ENCODE results near the gene NT5DC3.

The NT5DC3 gene

DNA sequence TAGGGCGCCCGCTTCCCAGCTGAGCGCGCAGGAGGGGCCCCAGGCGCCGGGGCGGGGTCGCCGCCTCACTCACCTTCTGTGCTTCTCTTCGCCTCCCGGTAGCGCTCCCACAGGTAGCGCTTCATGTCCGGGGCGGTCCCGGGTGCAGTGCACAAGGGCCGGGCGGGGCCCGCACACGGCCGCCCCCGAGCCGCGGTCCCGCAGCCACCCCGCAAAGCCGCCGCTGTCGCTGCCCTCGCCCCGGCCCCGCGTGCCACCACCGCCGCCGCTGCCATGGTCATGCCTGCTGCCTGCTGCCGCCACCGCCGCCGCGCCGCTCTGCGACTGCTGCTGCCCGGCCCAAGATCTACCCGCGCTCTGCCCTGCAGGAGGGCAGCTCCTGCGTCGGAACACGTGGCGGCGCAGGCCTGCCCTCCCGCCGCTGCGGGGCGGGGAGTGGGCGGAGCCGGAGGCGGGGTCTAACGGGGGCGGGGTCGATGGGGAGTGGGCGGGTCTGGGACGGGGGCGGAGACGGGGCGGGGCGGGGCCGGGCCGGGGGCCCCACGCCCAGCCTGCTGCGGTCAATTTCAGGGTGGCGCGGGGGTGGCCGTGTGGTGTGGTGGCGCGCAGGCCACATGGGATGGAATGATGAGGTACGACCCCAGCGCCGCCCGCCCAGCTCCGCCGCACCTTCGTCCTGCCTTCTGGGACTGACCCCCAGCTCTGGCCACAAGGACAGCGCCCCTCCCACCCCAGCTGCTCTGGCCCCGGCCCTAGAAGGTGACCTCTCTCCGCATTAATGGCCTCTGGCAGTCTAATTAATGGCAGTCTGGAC is at the start of gene NT5DC3:
NT5DC3 (minus strand) TSS at position 359 of the 814 bp plus-strand sequence; CDS start at position 281, 78 bp downstream.
- DNase-seq = peak; percentile 78

- DNase-seq = no peak
Measured at GRCh38 chr12:103887738-103888137, 46.7 kb upstream of the NT5DC3 start.

DNA sequence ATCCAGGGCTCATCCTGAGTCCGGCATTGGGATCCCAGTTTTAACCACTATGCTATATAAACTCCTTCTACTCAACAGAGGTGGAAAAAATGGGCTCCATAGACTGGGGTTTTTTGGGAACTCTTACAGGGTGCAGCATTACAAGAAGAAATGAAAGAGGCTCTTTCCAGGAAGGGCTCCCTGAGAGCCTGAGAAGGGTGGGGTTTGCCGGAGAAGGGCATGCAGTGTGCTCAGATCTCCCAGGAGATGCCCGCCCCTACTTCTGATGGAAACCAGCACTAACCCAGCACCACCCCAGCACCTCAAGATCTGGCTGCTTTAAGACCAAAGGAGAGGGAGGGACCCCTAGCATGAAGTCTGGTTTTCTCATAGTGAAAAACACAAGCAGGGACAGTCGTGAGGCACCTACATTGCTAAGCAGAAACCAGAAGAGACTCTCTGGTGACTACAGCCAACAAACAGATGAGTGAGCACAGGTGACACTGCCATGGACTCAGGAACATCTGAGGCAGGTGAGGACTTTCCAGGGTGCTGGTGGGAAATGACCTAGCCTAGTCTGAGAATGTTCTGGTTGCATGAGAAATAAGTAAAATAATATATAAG is 45.3 kb upstream of the NT5DC3 start:
- no peak for DNase-seq

DNA sequence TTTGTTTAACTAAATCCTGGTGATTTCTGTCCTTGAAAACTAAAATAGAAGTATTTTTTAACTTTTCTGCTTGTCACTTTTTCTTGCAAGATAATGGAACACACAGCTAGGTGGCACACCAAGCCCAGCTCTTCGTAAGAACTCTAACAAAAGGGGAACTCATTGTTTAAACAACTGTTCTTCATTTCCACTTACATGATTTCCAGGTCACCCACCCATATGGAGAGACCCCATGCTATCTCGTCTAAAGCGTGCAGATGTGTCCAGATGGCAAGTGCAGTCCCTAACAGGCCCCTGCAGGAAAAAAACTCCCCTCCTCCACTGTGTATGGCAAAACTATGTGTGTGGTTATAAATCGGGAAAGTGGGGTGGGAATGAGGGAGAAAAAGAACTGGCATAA is 43.3 kb upstream of the NT5DC3 start:
- DNase-seq = peak; percentile 44

- DNase-seq = no peak
Measured at GRCh38 chr12:103883908-103884307, 42.9 kb upstream of the NT5DC3 start.

DNA sequence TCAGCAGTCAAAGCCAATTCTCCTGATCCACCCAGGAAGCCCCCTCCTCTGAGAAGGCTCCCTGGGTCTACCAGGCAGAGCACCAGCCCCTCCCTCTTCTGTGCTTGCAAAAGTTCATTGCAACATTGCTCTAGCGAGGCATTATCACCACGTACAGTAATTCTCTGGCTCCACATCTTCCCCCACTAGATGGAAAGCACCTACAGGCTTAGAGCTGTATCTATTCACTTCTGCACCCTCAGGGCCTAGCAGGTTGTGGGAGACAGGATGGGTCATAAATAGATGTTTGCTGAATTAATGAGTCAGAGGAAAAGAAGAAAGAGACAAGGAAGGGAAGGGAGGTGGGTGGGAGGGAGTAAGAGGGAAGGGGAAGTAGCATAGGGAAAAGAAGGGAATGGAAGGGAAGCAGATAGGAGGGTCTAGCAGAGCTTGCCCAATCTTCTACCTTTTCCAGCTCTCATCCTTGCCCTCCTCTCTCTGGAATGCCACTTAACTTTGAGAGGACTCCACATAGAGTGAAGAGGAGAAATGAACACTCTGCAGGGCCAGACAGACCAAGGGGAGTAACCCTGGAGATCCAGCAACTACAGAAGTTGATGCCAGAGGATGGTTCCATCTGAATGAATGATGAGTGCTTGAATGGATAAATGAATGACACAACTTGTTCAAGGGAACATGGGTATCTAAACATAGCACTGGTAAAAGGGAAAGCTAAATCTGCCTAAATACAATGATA is 42.0 kb upstream of the NT5DC3 start:
- DNase-seq = no peak

- no peak for DNase-seq
Measured at GRCh38 chr12:103881261-103881660, 40.2 kb upstream of the NT5DC3 start.

- no peak for DNase-seq
Measured at GRCh38 chr12:103880299-103881142, 39.5 kb upstream of the NT5DC3 start.

DNA sequence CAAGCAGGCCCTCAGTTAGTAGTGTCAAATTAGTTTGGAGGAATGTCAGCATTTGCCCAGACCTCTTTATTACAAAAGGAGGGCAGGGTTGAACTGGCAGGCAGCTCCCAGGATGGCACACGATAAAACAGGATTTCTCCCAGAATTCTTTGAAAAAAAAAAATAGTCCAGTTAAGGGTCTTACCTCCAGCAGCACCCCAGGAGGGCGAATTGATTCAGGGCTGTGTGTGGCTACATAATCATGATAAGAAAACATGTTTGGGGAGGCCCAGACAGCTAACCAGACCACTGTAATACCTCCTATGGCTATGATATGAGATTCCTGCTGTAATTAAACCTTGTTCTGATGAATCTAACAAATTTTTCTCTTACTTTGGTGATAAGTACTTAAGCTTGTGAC is 38.8 kb upstream of the NT5DC3 start:
- DNase-seq = no peak

- DNase-seq = no peak
Measured at GRCh38 chr12:103879048-103879692, 38.1 kb upstream of the NT5DC3 start.

GRCh38 chr12:103877934-103878510 is 37.0 kb upstream of the NT5DC3 start:
- peak; percentile 76 for DNase-seq

DNA sequence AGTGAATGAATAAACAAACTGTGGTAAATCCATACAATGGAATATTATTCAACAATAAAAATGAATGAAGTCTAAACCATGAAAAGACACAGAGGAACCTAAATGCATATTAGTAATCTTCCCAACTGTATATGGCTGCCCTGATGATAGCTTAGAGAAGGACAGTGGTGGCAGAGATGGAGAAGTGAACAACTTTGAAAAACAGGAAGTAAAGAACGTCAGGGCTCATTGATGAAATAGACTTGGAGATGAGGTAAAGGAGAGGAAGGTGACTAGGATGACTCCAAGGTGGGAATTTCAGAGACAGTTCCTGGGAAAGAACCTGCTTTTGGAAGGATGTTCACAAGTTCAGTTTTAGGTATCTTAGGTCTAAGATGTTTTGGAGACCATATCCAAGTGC is 36.3 kb upstream of the NT5DC3 start:
- no peak for DNase-seq

DNA sequence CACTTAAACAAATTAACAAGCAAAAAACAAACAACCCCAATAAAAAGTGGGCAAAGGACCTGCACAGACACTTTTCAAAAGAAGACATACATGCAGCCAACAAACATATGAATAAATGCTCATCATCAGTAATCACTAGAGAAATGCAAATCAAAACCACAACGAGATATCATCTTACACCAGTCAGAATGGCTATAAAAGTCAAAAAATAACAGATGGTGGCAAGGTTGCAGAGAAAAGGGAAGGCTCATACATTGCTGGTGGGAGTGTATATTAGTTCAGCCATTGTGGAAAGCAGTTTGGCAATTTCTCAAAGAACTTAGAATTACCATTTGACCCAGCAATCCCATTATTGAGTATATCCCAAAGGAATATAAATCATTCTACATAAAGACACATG is 34.6 kb upstream of the NT5DC3 start:
- DNase-seq = no peak

- no peak for DNase-seq
Measured at GRCh38 chr12:103868215-103868614, 27.2 kb upstream of the NT5DC3 start.

DNA sequence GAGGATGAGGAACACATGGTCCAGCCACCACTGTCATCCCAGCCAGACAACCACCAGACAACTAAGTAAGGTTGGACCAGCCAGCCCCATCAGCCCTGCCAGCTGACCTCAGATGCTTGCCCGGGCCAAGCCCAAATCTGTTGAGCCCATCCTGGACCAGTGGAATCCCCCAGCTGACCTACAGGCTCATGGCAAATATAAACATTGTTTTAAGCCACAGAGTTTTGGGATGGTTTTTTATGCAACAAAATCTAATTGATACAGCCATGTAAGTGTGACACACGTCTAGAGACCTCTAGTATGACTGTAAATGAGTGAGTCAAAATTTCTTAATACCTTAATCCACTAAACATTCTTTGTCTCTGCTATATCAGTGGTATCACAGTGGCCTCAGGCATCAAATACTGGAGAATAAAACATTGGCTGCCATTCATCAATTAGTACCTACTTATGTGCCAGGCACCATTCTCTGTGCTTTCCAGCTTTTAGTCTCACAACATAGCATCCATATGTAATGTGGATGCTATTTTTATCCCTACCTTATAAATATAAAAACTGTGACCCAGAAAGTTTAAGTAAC is 24.2 kb upstream of the NT5DC3 start:
- DNase-seq = no peak

GRCh38 chr12:103864710-103865109 is 23.7 kb upstream of the NT5DC3 start:
- DNase-seq = no peak

DNA sequence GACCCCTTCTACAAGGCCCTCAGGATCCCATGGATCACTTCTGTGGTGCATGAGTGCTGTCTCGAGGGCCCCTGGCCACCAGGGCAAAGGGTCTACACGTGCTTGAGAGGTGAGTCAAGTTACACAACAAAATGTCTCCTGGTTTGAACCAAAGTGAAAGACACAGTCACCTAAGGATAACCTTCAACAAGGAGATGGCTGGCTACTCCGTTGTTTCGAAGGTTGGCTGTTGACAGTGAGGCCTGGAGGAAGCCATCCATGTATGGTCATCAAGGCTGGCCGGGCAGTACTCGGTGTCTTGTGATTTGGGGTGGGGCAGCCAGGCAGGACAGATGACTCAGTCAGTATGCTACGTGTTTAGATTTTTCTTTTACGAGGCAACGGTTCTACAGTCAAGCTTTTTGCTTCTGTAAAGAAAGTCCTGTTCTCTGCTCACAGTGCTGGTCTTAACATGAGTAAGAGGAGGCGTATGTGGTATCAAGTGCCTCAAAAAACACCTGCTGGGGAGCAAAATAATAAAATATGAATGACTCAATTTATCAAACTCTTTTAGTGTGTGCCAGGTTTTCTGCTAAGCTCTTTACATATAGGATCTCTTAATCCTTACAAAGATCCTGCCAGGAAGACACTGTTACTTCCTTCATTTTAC is 18.0 kb upstream of the NT5DC3 start:
- DNase-seq = no peak

- no peak for DNase-seq
Measured at GRCh38 chr12:103858335-103858734, 17.3 kb upstream of the NT5DC3 start.

- DNase-seq = no peak
Measured at GRCh38 chr12:103857164-103857563, 16.1 kb upstream of the NT5DC3 start.

- no peak for DNase-seq
Measured at GRCh38 chr12:103855896-103856657, 15.0 kb upstream of the NT5DC3 start.
